H1 (cell line): Measurements from ENCODE around the gene LMTK2. TPM values are rescaled to one million over a fixed set of nuclear protein-coding genes. Genes with fewer than 3 reads are reported as not detected.

Source experiments
- CTCF ChIA-PET: fragments of 300-600 bp; sonication (Branson Sonifier 250); formaldehyde crosslinking; loops from one replicate; lab custom pipeline; 2021; ENCODE audit not compliant: partially characterized antibody; lab: Charles Lee
- POLR2A ChIA-PET: fragments of 300-600 bp; sonication (Branson Sonifier 250); formaldehyde crosslinking; loops from one replicate; lab custom pipeline; 2021; ENCODE audit warnings: inconsistent platforms; ENCODE audit not compliant: partially characterized antibody; lab: Charles Lee
- DNase-seq, 2 experiments: peaks; one replicate each; pipeline versions ENCODE4 v3.0.0 to v3.0.0-alpha.2; 2010 to 2022; ENCODE audit warnings: low spot score in 2 of 2, low read depth in 1 of 2, mixed read lengths in 1 of 2
- FAIRE-seq: peaks from 2 replicates; lab custom pipeline; 2011; peaks lifted over from hg19 to GRCh38; lab: Jason Lieb, UNC
- H2AFZ ChIP-seq: 2 replicates; pipeline ENCODE4 v1.8.1; 2012; ENCODE audit warnings: low read length, inconsistent platforms
- H2AK5ac ChIP-seq: 2 replicates; pipeline ENCODE4 v1.6.1; 2013; ENCODE audit warnings: low read depth, low read length
- H2BK120ac ChIP-seq: replicated peaks from 2 replicates; pipeline ENCODE3; 2013; ENCODE audit warnings: low read depth, low read length, inconsistent platforms
- H2BK12ac ChIP-seq: 2 replicates; pipeline ENCODE4 v1.6.1; 2013; ENCODE audit warnings: low read depth, low read length
- H2BK15ac ChIP-seq: 2 replicates; pipeline ENCODE4 v1.6.1; 2013; ENCODE audit warnings: low read length
- H2BK20ac ChIP-seq: 2 replicates; pipeline ENCODE4 v1.6.1; 2013; ENCODE audit warnings: low read length
- H2BK5ac ChIP-seq: 2 replicates; pipeline ENCODE4 v1.6.1; 2013; ENCODE audit warnings: low read depth, low read length
- H3K14ac ChIP-seq: 2 replicates; pipeline ENCODE4 v1.6.1; 2013; ENCODE audit warnings: inconsistent platforms; ENCODE audit not compliant: insufficient read length
- H3K18ac ChIP-seq: 2 replicates; pipeline ENCODE4 v1.6.1; 2013; ENCODE audit warnings: low read length; ENCODE audit errors: extremely low read depth
- H3K23ac ChIP-seq: 2 replicates; pipeline ENCODE4 v1.6.1; 2013; ENCODE audit warnings: inconsistent platforms; ENCODE audit not compliant: insufficient read length
- H3K23me2 ChIP-seq: 2 replicates; pipeline ENCODE4 v1.6.1; 2013; ENCODE audit warnings: low read depth, low read length
- H3K27ac ChIP-seq: 2 replicates; pipeline ENCODE4 v1.6.1; 2011; ENCODE audit warnings: low read depth, low read length, inconsistent platforms
- H3K27me3 ChIP-seq, 4 experiments: replicated peaks in 1 of 4; 1 replicate in 1 of 4; 2 replicates in 3 of 4; pipeline versions ENCODE4 v1.6.1 to v1.8.1; 2011 to 2013; ENCODE audit warnings: low read length in 3 of 4, mild to moderate bottlenecking in 3 of 4, inconsistent platforms in 2 of 4, mixed read lengths in 2 of 4, moderate library complexity in 1 of 4; ENCODE audit not compliant: control insufficient read depth in 3 of 4, insufficient read depth in 3 of 4; ENCODE audit errors: extremely low read depth in 1 of 4
- H3K36me3 ChIP-seq, 4 experiments: 2 replicates each; pipeline versions ENCODE4 v1.6.1 to v1.8.1; 2011 to 2013; ENCODE audit warnings: mild to moderate bottlenecking in 4 of 4, low read length in 3 of 4, moderate library complexity in 2 of 4, control low read depth in 1 of 4, inconsistent platforms in 1 of 4; ENCODE audit not compliant: insufficient read depth in 4 of 4, control insufficient read depth in 2 of 4
- H3K4ac ChIP-seq: replicated peaks from 2 replicates; pipeline ENCODE3; 2013; ENCODE audit warnings: low read length, low read depth, mixed read lengths, inconsistent platforms; ENCODE audit not compliant: insufficient read length
- H3K4me1 ChIP-seq, 4 experiments: replicated peaks in 1 of 4; 1 replicate in 1 of 4; 2 replicates in 3 of 4; pipeline versions ENCODE4 v1.6.1 to v1.8.1; 2011 to 2013; ENCODE audit warnings: low read length in 3 of 4, inconsistent platforms in 2 of 4, mixed read lengths in 1 of 4; ENCODE audit not compliant: insufficient read depth in 4 of 4, control insufficient read depth in 3 of 4
- H3K4me2 ChIP-seq, 2 experiments: 2 replicates each; pipeline versions ENCODE4 v1.6.1 to v1.8.1; 2011 to 2013; ENCODE audit warnings: low read depth in 2 of 2, low read length in 2 of 2, control low read depth in 1 of 2, inconsistent platforms in 1 of 2, mild to moderate bottlenecking in 1 of 2; ENCODE audit not compliant: insufficient read depth in 1 of 2
- H3K4me3 ChIP-seq, 4 experiments: fragments of 200-600, 300-600 bp in 1 of 4; sonication (generic), shearing (Covaris generic), sonication (Bioruptor Twin) in 1 of 4; 2 replicates each; pipeline versions ENCODE4 v1.5.1 to v1.8.1; 2011 to 2016; ENCODE audit warnings: low read length in 4 of 4, low read depth in 3 of 4, control low read depth in 2 of 4, inconsistent platforms in 2 of 4, mild to moderate bottlenecking in 2 of 4, mixed read lengths in 1 of 4, moderate library complexity in 1 of 4; ENCODE audit not compliant: insufficient read depth in 2 of 4; ENCODE audit errors: extremely low read depth in 1 of 4
- H3K56ac ChIP-seq: replicated peaks from 2 replicates; pipeline ENCODE3; 2013; ENCODE audit warnings: low read depth, mild to moderate bottlenecking, mixed read lengths, low read length, inconsistent platforms; ENCODE audit not compliant: insufficient read length
- H3K79me1 ChIP-seq: 2 replicates; pipeline ENCODE4 v1.6.1; 2013; ENCODE audit warnings: low read depth, low read length, control low read depth
- H3K79me2 ChIP-seq, 2 experiments: 2 replicates each; pipeline versions ENCODE4 v1.6.1 to v1.8.1; 2012 to 2013; ENCODE audit warnings: low read length in 2 of 2, mild to moderate bottlenecking in 2 of 2, inconsistent platforms in 1 of 2; ENCODE audit not compliant: insufficient read depth in 2 of 2, control insufficient read depth in 1 of 2
- H3K9ac ChIP-seq, 4 experiments: replicated peaks in 1 of 4; 1 replicate in 1 of 4; 2 replicates in 3 of 4; pipeline versions ENCODE4 v1.6.1 to v1.8.1; 2011 to 2013; ENCODE audit warnings: low read depth in 3 of 4, low read length in 3 of 4, control low read depth in 2 of 4, mild to moderate bottlenecking in 2 of 4, moderate library complexity in 2 of 4, inconsistent platforms in 1 of 4; ENCODE audit errors: extremely low read depth in 1 of 4
- H3K9me3 ChIP-seq, 2 experiments: 2 replicates each; pipeline versions ENCODE4 v1.6.1 to v1.8.1; 2012 to 2013; ENCODE audit warnings: mild to moderate bottlenecking in 2 of 2, moderate library complexity in 2 of 2, control low read depth in 1 of 2, inconsistent platforms in 1 of 2, low read depth in 1 of 2, low read length in 1 of 2, mixed read lengths in 1 of 2; ENCODE audit not compliant: insufficient read depth in 2 of 2
- H4K20me1 ChIP-seq, 2 experiments: replicated peaks in 1 of 2; 2 replicates each; pipeline versions ENCODE3 to v1.8.1; 2011 to 2013; ENCODE audit warnings: inconsistent platforms in 2 of 2, low read length in 2 of 2, mild to moderate bottlenecking in 1 of 2; ENCODE audit not compliant: insufficient read depth in 2 of 2, control insufficient read depth in 1 of 2
- H4K5ac ChIP-seq: 2 replicates; pipeline ENCODE4 v1.6.1; 2013; ENCODE audit warnings: low read length, low read depth, mixed read lengths, inconsistent platforms; ENCODE audit not compliant: insufficient read length
- H4K8ac ChIP-seq: 2 replicates; pipeline ENCODE4 v1.8.0; 2013; ENCODE audit warnings: mild to moderate bottlenecking, moderate library complexity, low read length, inconsistent platforms; ENCODE audit not compliant: insufficient read depth; ENCODE audit errors: extremely low read depth
- H4K91ac ChIP-seq: replicated peaks from 2 replicates; pipeline ENCODE3; 2013; ENCODE audit warnings: low read length, mixed read lengths, inconsistent platforms; ENCODE audit not compliant: insufficient read length
- RNF2 ChIP-seq: fragments of 200-900, 300-1000 bp; sonication (generic); IDR thresholded peaks from 2 replicates; pipeline ENCODE4 v1.7.1; 2016; ENCODE audit warnings: borderline replicate concordance, low read depth, mild to moderate bottlenecking, antibody characterized with exemption, low read length; ENCODE audit not compliant: poor library complexity, severe bottlenecking; ENCODE audit errors: missing control alignments
- WGBS, 2 experiments: shearing (Covaris generic) in 1 of 2; methylation state at CpG; one replicate each; pipeline versions ENCODE4 v1.1.6 to v1.1.7; 2013 to 2015; ENCODE audit warnings: low lambda C conversion rate in 2 of 2, mixed read lengths in 2 of 2, inconsistent platforms in 1 of 2, low coverage in 1 of 2, missing lambda C conversion rate in 1 of 2; ENCODE audit not compliant: insufficient replicate concordance in 2 of 2, insufficient coverage in 1 of 2, insufficient read length in 1 of 2; ENCODE audit errors: extremely low coverage in 1 of 2, missing lambda C conversion rate in 1 of 2; 5-methylcytosine and 5-hydroxymethylcytosine counted together
- polyA plus RNA-seq, 7 experiments: library from polyadenylated mRNA; depleted of rRNA in 3 of 7; stranded (reverse) in 5 of 7; unstranded in 2 of 7; fragments of >200 nt in 5 of 7; fragments of 200-250 nt in 2 of 7; gene quantifications; 1 replicate in 5 of 7; 2 replicates in 1 of 7; 4 replicates in 1 of 7; pipeline versions ENCODE4 v1.2.1 to v1.2.3, GENCODE V29; 2011 to 2013; ENCODE audit warnings: missing spikeins in 2 of 7, mixed read lengths in 2 of 7
- total RNA-seq: library from RNA; stranded (reverse); fragmentation: NEBNext Ultra II Directional; extraction: Animal tissue kit (Norgen Biotek cat#: 25700); gene quantifications from 2 replicates; pipeline ENCODE4 v1.2.1, GENCODE V29; 2021

The LMTK2 gene
- total and polyA plus RNA-seq, 2 of the 8 experiments (the other 6 are each of a cell fraction or from before 2014, with no cell fraction given): 9.7 to 30.7 TPM

- Histone ChIP-seq H2BK120ac (no peak overlapping the region), H3K23ac (no peak overlapping the region), H4K8ac (no peak overlapping the region), H3K9me3 (no peaks in the 10 kb centered on the region), H3K14ac (no peak overlapping the region), H3K56ac (no peak overlapping the region), H3K4me3 (no peak overlapping the region), H2BK20ac (no peak overlapping the region), H4K91ac (no peak overlapping the region), H3K23me2 (no peaks in the 10 kb centered on the region; the same call in 1 of the 2 replicates), H2BK12ac (no peak overlapping the region), H2AK5ac (no peak overlapping the region), H3K27ac (no peak overlapping the region), H4K20me1 (peaks cover 11 to 15% of the 10 kb centered on the region in 2 experiments), H4K5ac (no peak overlapping the region), H3K4ac (peak overlapping the region; percentile 57), H3K4me1 (peaks cover 0 to 6% (median 5%) of the 10 kb centered on the region in 4 experiments; a peak in 5 of 7 replicates), H3K9ac (no peak overlapping the region), H3K27me3 (no peaks in the 10 kb centered on the region), H3K79me2 (peaks cover 14 to 97% of the 10 kb centered on the region in 2 experiments), H2BK15ac (no peak overlapping the region), H2BK5ac (no peak overlapping the region), H3K4me2 (no peak overlapping the region), H2AFZ (no peak overlapping the region), H3K79me1 (peaks cover 10% of the 10 kb centered on the region), H3K18ac (no peak overlapping the region), H3K36me3 (no peaks in the 10 kb centered on the region; a peak in 1 of 8 replicates)
- CTCF ChIA-PET: interaction anchor here (1.3 to 1.6 kb wide), 2 partner anchors 10 to 50 kb away, joined by 5 to 6 read pairs; partner anchors contain the start of gene LMTK2
- no peak for TF ChIP-seq RNF2
- DNase-seq (no peak), FAIRE-seq (no peak)
- WGBS, 2 experiments: 91% methylated on average over 10 of the region's 10 CpGs; no CpG with 5 or more reads in 1 of the 2 experiments
- POLR2A ChIA-PET: no interaction called here
These were observed 9.3 kb downstream of the LMTK2 start for GRCh38 chr7:98115746-98116525.
